ENCODE results near the gene PFAS. TPM values are rescaled to one million over a fixed set of nuclear protein-coding genes. Genes with fewer than 3 reads are reported as not detected.
"Not testable (repeated sequence)": the region's sequence is repeated elsewhere in the genome, so short reads cannot be mapped to it uniquely, and the experiment has no call there.

Gene PFAS
- 54.7 and 57.4 TPM in 2 replicates for total RNA-seq (2014; rRNA removed; shearing (Covaris generic))
- polyA plus RNA-seq (2014; cell fraction: nucleus; rRNA removed), result 212 and 217 TPM in 2 replicates

- peak; percentile 89 for DNase-seq (ENCODE audit: extremely low read depth, low read depth)
Observed at GRCh38 chr17:8248751-8249607, at the start of gene PFAS. PFAS (plus strand) TSS chr17:8249289; CDS start chr17:8253938, 4,649 bp downstream.

- DNase-seq (ENCODE audit: extremely low read depth, low read depth), result no peak
Observed at GRCh38 chr17:8204761-8205555, 44.1 kb upstream of the PFAS start.

- no peak for DNase-seq (ENCODE audit: extremely low read depth, low read depth)
Observed at GRCh38 chr17:8206536-8206935, 42.6 kb upstream of the PFAS start.

GRCh38 chr17:8209907-8210760, 39.0 kb upstream of the PFAS start, which contains the start of gene AURKB:
AURKB (minus strand) TSS chr17:8210575; CDS start chr17:8210224, 351 bp downstream.
- DNase-seq (ENCODE audit: extremely low read depth, low read depth), result peak; percentile 97

- no peak for DNase-seq (ENCODE audit: extremely low read depth, low read depth)
Observed at GRCh38 chr17:8210761-8211458, 38.2 kb upstream of the PFAS start.

GRCh38 chr17:8212312-8213180, 36.5 kb upstream of the PFAS start:
- DNase-seq (ENCODE audit: extremely low read depth, low read depth), result no peak

- DNase-seq (ENCODE audit: extremely low read depth, low read depth), result not testable (repeated sequence)
Observed at GRCh38 chr17:8214000-8214399, 35.1 kb upstream of the PFAS start.

GRCh38 chr17:8220783-8221662, 28.1 kb upstream of the PFAS start:
- DNase-seq (ENCODE audit: extremely low read depth, low read depth), result peak; percentile 97

GRCh38 chr17:8221663-8222379, 27.3 kb upstream of the PFAS start:
- DNase-seq (ENCODE audit: extremely low read depth, low read depth), result peak; percentile 93

GRCh38 chr17:8222380-8222629, 26.8 kb upstream of the PFAS start:
- peak; percentile 85 for DNase-seq (ENCODE audit: extremely low read depth, low read depth)

GRCh38 chr17:8222630-8223355, 26.3 kb upstream of the PFAS start:
- peak; percentile 96 for DNase-seq (ENCODE audit: extremely low read depth, low read depth)

- peak; percentile 58 for DNase-seq (ENCODE audit: extremely low read depth, low read depth)
Observed at GRCh38 chr17:8223356-8224126, 25.5 kb upstream of the PFAS start.

GRCh38 chr17:8224891-8225812, 23.9 kb upstream of the PFAS start:
- DNase-seq (ENCODE audit: extremely low read depth, low read depth), result no peak

- peak; percentile 88 for DNase-seq (ENCODE audit: extremely low read depth, low read depth)
Observed at GRCh38 chr17:8225813-8226535, 23.1 kb upstream of the PFAS start.
